ENCODE results near the gene SCGB1A1. TPM values are rescaled to one million over a fixed set of nuclear protein-coding genes. Genes with fewer than 3 reads are reported as not detected.

SCGB1A1 gene
- polyA plus RNA-seq, 1 of the 3 experiments (the other 2 are of a cell fraction) = not detected

GRCh38 chr11:62459080-62459479 lies 40.2 kb downstream of the SCGB1A1 start:
- CTCF ChIA-PET = interaction anchor here (1.0 to 2.1 kb wide), 4 partner anchors 14 to 101 kb away, joined by 3 to 11 read pairs (median 6); no protein-coding TSS in a partner anchor
- H3K9me3 ChIP-seq = no peaks in the 10 kb centered on the region
- POLR2A ChIA-PET = no interaction called here

GRCh38 chr11:62461740-62462507 lies 43.1 kb downstream of the SCGB1A1 start:
- WGBS (ENCODE audit: low lambda C conversion rate) = 87% methylated on average over 15 of the region's 15 CpGs
- ChIA-PET POLR2A (no interaction called here), CTCF (interaction anchor here (0.6 to 2.8 kb wide), 4 partner anchors 11 to 111 kb away, joined by 3 to 15 read pairs (median 3); no protein-coding TSS in a partner anchor)
- H3K27ac ChIP-seq (ENCODE audit: low read depth in 2 of 2, low read length in 1 of 2) = peak overlapping the region in 1 of 2 experiments; percentile 35; a peak in 2 of 4 replicates
- peaks cover 4 to 9% of the 10 kb centered on the region in 2 experiments; a peak in 3 of 4 replicates for H3K4me1 ChIP-seq (ENCODE audit: control insufficient read depth in 1 of 2, insufficient read depth in 2 of 2, low read depth in 1 of 2, low read length in 1 of 2)
- no peaks in the 10 kb centered on the region for H3K36me3 ChIP-seq (replicated peaks in 1 of 2; ENCODE audit: control insufficient read depth in 1 of 2, insufficient read depth in 2 of 2, low read length in 1 of 2)
- H4K20me1 ChIP-seq (ENCODE audit: insufficient read depth) = no peaks in the 10 kb centered on the region
- no peak overlapping the region for H3K4me3 ChIP-seq (ENCODE audit: low read depth in 2 of 2, low read length in 1 of 2)
- no peak for DNase-seq
- H3K27me3 ChIP-seq (ENCODE audit: insufficient read depth) = no peaks in the 10 kb centered on the region
- H3K79me2 ChIP-seq (ENCODE audit: insufficient read depth) = no peaks in the 10 kb centered on the region
- no peak overlapping the region; the same call in 1 of the 2 replicates for H2AFZ ChIP-seq (ENCODE audit: low read depth)
- H3K9me3 ChIP-seq = no peaks in the 10 kb centered on the region
- no peak overlapping the region for H3K4me2 ChIP-seq
- no peak overlapping the region for H3K9ac ChIP-seq
- peaks cover 5% of the 10 kb centered on the region for H3F3A ChIP-seq (replicated peaks; ENCODE audit: insufficient read depth)
- no peaks in the 10 kb centered on the region for H3K9me2 ChIP-seq
- TF ChIP-seq FOSL2 (IDR thresholded peaks at IDR 0.05; ENCODE audit: borderline replicate concordance, low read depth) (peak; percentile 44; the same call in 1 of the 2 replicates), GABPA (IDR thresholded peaks at IDR 0.05; ENCODE audit: low read depth) (no peak), NRF1 (IDR thresholded peaks at IDR 0.05; ENCODE audit: low read depth, low read length) (no peak), MXI1 (IDR thresholded peaks at IDR 0.05; ENCODE audit: low read depth, low read length) (no peak), TCF12 (IDR thresholded peaks at IDR 0.05) (peak; percentile 39; the same call in 1 of the 2 replicates), EP300 (IDR thresholded peaks at IDR 0.05; ENCODE audit: borderline replicate concordance in 1 of 2, low read depth in 1 of 2, low read length in 1 of 2) (no peak; a peak in 1 of 4 replicates), USF1 (IDR thresholded peaks at IDR 0.05; ENCODE audit: borderline replicate concordance, low read depth) (no peak), USF2 (IDR thresholded peaks at IDR 0.05; ENCODE audit: borderline replicate concordance, low read depth, low read length) (no peak), GATA2 (CRISPR knock-in tag; IDR thresholded peaks at IDR 0.05) (no peak), NFIC (IDR thresholded peaks at IDR 0.05; ENCODE audit: borderline replicate concordance) (no peak), SMC3 (IDR thresholded peaks at IDR 0.05; ENCODE audit: low read depth, low read length) (no peak), CTCF (IDR thresholded peaks at IDR 0.05) (no peak), POLR2AphosphoS5 (IDR thresholded peaks at IDR 0.05; ENCODE audit: low read depth, low read length) (no peak)

More at GRCh38 chr11:62459080-62459479, 40.2 kb downstream of the SCGB1A1 start:
- H2AFZ ChIP-seq (ENCODE audit: low read depth) = no peak overlapping the region
- no peaks in the 10 kb centered on the region for H3K27me3 ChIP-seq (ENCODE audit: insufficient read depth)
- H4K20me1 ChIP-seq (ENCODE audit: insufficient read depth) = no peaks in the 10 kb centered on the region
- no peak overlapping the region for H3K4me2 ChIP-seq
- H3K9ac ChIP-seq = no peak overlapping the region
- 88% methylated on average over 1 of the region's 1 CpG for WGBS (ENCODE audit: low lambda C conversion rate)
- TF ChIP-seq SIN3A (IDR thresholded peaks at IDR 0.05; ENCODE audit: borderline replicate concordance, low read depth, low read length) = no peak
- no peak for TF ChIP-seq FOXM1 (IDR thresholded peaks at IDR 0.05; ENCODE audit: low read depth)
- TF ChIP-seq EZH2phosphoT487 (IDR thresholded peaks at IDR 0.05; ENCODE audit: borderline replicate concordance, low read depth) = no peak
- TF ChIP-seq TEAD4 (IDR thresholded peaks at IDR 0.05; ENCODE audit: borderline replicate concordance, insufficient read depth) = no peak
- TF ChIP-seq RFX5 (IDR thresholded peaks at IDR 0.05; ENCODE audit: low read length) = no peak
- TF ChIP-seq TCF12 (IDR thresholded peaks at IDR 0.05) = no peak
- TF ChIP-seq GATA2 (CRISPR knock-in tag; IDR thresholded peaks at IDR 0.05) = no peak
- TF ChIP-seq USF1 (IDR thresholded peaks at IDR 0.05; ENCODE audit: borderline replicate concordance, low read depth) = no peak
- no peak for TF ChIP-seq ELF1 (IDR thresholded peaks at IDR 0.05)
- no peak for TF ChIP-seq RCOR1 (IDR thresholded peaks at IDR 0.05; ENCODE audit: low read length)
- no peak for TF ChIP-seq MAX (IDR thresholded peaks at IDR 0.05; ENCODE audit: low read depth)
- TF ChIP-seq CHD2 (IDR thresholded peaks at IDR 0.05; ENCODE audit: low read length, partially characterized antibody) = no peak
- TF ChIP-seq YY1 (IDR thresholded peaks at IDR 0.05; ENCODE audit: low read depth) = no peak
- TF ChIP-seq TAF1 (IDR thresholded peaks at IDR 0.05; ENCODE audit: borderline replicate concordance, low read depth, low read length) = no peak
- no peak for TF ChIP-seq JUND (IDR thresholded peaks at IDR 0.05)
- no peak for DNase-seq
- H3K4me3 ChIP-seq (ENCODE audit: low read depth in 2 of 2, low read length in 1 of 2) = no peak overlapping the region
- no peaks in the 10 kb centered on the region for H3K36me3 ChIP-seq (replicated peaks in 1 of 2; ENCODE audit: control insufficient read depth in 1 of 2, insufficient read depth in 2 of 2, low read length in 1 of 2)
- no peak overlapping the region for H3K27ac ChIP-seq (ENCODE audit: low read depth in 2 of 2, low read length in 1 of 2)
- no peaks in the 10 kb centered on the region for H3K79me2 ChIP-seq (ENCODE audit: insufficient read depth)
- peaks cover 4 to 9% of the 10 kb centered on the region in 2 experiments; a peak in 3 of 4 replicates for H3K4me1 ChIP-seq (ENCODE audit: control insufficient read depth in 1 of 2, insufficient read depth in 2 of 2, low read depth in 1 of 2, low read length in 1 of 2)
- H3K9me2 ChIP-seq = no peaks in the 10 kb centered on the region
- H3F3A ChIP-seq (replicated peaks; ENCODE audit: insufficient read depth) = no peaks in the 10 kb centered on the region

Measured in SK-N-SH (cell line).